HG03095 (cell line): ENCODE data around the gene ECE2.

Experiments
- ATAC-seq: cut with Tn5 transposase; IDR thresholded peaks from one replicate; pipeline ENCODE4 v1.9.1; 2021; ENCODE audit warnings: moderate library complexity; ENCODE audit not compliant: unreplicated experiment

The ECE2 gene

DNA sequence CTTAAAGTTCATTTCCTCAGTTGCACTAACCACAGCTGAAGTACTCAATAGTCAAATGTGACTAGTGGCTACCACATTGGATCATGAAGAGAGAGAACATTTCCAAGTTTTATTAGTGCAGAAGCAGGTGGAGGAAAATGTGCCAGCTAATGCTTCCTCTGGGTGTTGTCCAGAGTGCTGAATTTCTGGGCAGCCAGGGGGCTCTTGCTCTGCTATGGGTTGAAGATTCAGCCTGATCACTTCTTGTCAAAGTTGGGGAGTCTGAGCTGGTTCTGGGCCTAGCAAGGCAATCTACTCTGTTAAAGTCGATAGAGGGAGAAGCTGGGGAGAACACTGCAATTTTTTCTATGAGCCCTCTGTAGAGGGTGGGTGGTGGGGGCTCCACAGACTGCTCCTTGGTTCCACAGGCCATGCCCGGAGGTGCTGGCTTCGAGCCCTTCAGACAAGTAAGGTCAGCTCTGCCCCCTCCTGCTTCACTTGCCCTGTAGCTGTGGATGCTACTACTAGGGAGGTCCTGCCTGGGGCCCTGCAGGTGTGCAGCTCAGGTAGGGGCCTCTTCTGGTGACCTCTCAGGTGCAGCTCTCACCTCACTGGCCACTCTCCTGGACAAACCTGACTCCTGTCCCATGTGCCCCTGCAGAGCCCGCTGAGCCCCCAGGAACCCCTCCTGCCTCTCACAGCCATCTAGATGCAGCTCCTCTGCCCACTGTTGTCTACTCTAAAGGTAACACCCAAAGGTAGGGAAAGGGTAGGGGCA is 35.3 kb upstream of the ECE2 start:
- ATAC-seq = no peak

DNA sequence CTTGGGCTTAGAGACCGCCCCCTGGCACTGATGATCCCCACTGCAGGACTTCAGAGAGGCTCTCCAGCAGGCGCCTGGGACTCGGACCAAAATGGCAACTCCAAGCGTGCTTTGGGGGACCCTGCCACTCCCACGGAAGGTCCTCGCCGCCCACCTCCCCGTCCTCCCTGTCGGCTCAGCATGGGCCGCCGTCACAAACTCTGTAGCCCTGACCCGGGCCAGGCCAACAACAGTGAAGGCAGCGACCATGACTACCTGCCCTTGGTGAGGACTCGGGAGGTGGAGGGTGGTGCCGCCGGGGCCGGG is 34.7 kb upstream of the ECE2 start:
- no peak for ATAC-seq

DNA sequence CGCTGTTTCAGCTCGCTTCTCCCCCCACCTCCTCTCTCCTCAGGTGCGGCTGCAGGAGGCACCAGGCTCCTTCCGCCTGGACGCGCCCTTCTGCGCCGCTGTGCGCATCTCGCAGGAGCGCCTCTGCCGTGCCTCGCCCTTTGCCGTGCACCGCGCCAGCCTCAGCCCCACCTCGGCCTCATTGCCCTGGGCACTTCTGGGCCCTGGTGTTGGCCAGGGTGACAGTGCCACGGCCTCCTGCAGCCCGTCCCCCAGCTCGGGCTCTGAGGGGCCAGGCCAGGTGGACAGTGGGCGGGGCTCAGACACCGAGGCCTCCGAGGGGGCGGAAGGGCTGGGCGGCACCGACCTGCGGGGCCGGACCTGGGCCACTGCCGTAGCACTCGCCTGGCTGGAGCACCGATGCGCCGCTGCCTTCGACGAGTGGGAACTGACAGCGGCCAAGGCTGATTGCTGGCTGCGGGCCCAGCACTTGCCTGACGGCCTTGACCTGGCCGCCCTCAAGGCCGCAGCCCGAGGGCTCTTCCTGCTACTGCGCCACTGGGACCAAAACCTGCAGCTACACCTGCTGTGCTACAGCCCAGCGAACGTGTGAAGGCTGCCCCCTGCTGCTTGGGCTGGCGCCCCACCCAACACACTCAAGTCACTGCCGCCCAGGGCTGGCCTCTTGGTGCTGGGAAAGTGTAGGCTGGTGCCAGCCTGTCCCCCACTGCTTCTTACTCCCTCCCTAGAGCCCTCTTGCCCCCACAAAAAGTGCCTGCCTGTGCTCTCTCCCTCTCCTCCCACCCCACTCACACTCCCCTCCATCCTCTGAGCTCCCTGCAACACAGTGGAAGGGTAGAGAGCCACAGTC is 34.1 kb upstream of the ECE2 start:
- no peak for ATAC-seq

DNA sequence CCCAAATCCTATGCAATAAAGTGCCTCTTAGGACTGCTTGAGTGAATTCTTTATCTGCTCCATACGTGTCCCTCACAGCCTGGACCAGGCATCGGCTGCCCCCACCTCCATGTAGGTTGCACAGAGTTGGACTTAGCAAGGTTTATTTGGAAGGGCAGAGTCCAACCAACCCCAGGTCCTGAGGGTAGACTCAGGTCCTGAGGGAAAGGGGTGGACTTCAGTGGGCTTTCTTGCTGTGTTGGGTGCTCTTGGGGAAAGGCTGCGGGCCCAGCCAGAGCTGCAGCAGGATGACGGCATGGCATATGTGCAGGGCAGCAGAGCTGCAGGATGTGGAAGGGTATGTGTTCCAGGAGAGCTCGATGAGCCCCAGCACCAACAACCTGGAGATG is 33.5 kb upstream of the ECE2 start:
- no peak for ATAC-seq

DNA sequence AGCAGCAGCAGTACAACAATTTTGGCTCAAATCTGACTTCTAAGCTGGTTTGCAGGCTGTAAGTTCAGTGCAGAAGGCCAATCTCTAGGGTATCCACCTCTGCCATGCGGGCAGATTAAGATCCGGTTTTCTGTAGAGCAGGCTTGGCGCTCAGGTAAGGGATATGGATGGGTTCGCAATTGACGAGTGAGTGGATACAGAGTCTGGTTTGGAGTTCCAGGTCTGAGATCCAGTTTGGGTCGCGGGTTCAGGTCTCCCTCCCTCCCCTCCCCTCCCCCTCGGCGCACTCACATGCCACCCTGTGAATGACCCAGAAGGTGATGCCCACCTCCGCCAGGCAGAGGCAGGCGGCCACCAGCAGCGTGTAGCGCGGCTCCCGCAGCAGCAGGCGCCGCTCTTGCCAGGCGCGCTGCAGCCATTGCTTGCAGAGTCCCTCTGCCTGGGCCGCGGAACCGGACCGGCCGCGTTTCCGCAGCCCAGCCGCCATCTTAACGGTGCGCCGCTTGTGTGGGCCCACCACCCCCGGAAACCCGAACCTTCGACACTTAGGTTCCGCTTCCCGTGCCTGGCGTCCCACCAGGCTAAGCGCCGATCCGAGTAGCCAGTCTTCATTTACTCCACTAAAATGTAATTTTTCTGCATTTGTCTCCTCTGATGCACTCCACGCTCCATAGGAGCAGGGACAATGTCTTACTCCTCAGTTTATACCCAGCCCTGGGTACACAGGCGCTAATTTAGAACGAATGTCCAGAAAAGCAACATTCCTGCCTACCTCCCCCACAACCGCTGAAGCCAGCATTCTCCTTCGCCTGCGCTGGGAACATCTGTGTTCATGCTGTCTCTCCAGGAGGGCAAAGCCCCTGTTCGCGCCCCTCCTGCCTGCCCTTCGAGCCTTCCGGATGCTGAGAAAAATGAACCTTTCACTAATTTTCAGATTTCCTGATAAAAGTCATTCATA is 27.1 kb upstream of the ECE2 start, which contains the start of gene ALG3:
Gene ALG3, minus strand, starts transcription at position 509 of the 958 bp plus-strand sequence. Its CDS starts 22 bp downstream, at position 487.
- ATAC-seq = peak; percentile 48

DNA sequence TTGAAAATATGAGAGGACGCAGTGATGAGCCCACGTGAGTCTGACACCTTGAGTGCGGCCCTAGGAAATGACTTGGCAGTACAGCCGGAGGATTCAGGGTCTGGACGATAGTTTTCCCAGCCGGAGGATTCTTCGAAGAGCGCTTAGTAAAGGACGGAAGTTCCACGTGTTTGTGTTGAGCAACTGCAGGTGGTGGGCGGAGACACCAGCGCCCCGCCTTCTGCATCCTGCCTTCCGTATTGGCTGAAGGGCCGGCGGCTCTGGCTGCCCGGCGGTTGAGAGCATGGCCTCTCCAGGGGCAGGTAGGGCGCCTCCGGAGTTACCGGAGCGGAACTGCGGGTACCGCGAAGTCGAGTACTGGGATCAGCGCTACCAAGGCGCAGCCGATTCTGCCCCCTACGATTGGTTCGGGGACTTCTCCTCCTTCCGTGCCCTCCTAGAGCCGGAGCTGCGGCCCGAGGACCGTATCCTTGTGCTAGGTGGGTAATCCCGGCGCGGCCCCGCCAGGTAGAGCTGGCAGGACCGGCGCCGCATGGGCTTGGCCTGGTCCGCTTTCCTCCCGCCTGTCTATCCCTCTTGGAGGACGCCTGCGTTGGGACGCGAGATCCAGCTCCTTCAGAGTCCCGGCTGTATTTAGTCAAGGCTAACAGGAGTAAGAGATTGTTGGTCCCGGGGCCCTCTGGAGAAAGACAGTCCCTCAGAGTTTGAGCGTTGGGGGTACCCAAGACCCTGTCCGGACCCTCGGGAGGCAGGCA is 26.2 kb upstream of the ECE2 start, which contains the start of gene EEF1AKMT4:
Gene EEF1AKMT4, plus strand, starts transcription at position 261 of the 755 bp plus-strand sequence. Its CDS starts 23 bp downstream, at position 284.
- peak; percentile 89 for ATAC-seq

DNA sequence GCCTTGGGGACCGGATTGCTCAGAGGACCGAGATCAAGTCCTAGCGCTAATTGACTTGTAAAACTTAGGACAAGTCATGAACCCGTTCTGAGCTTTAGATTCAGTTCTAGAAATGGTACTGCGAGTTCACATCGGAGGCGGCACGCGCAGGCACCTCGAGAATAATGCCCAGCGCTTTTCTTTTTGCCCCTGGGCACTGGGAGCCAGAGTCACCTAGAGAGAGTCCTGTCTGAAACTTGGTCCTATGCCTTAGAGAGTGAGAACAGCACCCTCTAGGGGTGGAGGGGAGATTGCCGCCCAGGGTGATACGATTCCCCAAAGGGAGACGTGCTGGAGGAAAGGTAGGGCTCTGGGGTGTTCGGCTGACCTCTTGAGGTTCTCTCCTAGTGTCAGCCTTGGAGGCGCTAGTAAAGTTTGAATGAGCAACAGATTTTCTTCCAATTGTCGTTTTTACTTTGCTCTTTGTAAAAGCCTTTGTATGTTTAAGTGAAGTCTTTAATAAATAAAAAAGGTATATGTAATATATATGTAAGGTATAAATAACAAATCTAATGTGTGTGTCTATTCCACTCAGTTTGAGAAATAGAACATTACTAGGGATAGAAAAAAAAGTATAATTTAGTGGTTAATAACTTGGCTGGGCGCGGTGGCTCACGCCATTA is 25.5 kb upstream of the ECE2 start:
- peak; percentile 75 for ATAC-seq

DNA sequence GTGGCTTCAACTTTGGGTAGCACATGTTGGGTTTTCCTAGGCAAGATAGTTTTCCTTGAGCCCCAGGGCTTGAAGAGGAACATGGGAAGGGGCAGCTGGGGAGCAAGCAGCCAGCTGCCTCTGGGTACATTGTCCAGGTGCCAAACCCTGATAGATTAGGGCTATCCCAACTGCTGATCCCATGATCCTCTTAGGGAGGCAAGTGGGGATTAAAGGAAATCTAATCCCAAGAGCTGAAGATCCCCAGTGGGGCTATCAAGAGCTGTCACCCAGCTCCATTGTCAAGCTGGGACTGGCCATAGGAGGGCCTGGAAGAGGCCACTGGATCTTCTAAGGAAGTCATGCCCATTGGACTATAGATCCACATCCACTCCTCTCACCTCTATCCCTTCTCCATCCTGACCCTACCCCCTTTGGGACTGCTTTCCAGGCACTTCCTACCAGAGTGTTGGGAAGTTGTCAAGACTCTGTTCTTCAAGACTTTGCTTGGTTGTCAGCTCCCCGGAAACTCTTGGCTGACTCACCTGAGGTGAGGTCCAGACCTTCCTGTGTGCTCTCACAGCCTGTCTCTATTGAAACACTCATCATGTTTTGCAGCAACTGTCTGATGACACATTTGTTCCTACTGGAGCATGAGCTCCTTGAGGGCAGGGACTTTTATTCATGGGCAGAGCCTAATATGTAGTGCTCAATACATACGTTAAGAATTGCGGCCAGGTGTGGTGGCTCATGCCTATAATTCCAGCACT is 20.4 kb upstream of the ECE2 start:
- ATAC-seq = no peak

DNA sequence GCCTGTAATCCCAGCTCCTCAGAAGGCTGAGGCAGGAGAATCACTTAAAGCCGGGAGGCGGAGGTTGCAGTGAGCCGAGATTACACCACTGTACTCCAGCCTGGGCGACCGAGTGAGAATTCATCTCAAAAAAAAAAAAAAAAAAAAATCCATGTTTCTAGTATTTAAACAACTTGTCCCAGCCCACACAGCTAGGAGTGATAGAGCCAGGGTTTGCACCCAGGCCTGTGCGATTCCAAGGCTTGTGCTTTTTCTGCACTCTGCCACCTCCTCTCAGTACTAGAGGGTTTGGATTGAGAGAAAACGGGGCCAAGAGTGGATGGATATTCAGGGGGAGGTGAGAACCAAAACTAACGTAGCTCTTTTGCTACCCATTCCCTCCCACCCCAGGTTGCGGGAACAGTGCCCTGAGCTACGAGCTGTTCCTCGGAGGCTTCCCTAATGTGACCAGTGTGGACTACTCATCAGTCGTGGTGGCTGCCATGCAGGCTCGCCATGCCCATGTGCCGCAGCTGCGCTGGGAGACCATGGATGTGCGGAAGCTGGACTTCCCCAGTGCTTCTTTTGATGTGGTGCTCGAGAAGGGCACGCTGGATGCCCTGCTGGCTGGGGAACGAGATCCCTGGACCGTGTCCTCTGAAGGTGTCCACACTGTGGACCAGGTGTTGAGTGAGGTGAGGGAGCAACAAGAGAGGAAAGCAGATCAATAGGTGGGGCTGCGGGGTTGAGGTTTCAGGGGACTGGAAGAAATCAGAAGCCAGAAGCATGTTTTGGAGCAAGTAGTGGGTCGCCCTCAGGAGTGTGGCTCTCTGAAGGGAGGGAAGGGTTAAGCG is 18.5 kb upstream of the ECE2 start:
- ATAC-seq = no peak

DNA sequence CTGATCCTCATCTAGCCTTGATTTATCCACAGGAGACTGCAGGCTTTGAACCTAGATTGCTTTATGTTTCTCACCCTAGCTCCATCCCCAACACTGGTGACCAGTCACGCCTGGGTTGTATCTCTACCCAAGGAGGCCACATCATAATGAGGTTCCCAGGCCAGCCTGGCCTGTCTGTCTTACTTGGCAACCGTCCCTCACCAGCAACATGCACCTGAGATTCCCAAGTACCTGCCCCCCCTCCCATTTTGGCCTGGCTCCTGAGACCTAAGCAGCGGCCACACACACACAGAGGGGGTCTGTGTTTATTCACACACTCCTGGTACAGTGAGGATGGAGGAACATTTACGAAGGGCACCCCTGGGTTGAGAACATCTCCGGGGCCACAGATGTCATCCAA is 16.9 kb upstream of the ECE2 start:
- no peak for ATAC-seq

DNA sequence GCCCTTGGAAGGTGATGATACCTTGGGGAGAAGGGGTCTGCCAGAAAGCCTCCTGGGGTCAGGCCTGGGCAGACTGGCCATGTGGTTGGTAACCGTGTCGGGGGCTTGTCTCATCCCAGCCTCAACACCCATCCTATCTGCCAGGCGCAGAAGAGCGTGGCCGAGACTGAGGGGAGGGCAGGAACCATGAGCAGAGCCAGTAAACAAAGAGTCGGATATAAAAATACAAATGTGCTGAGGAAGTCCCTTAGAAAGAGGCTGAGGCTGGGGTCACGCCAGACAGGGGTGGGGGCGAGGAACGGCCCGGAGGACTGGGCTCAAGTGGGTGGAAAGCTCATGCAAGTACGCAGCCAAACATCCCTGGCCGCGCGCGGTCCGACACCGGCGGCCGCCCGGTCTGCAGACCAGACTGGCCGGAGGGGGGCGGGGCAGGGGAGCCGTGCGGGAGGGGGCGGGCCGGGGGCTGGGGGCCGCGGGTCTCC is 16.4 kb upstream of the ECE2 start:
- no peak for ATAC-seq

DNA sequence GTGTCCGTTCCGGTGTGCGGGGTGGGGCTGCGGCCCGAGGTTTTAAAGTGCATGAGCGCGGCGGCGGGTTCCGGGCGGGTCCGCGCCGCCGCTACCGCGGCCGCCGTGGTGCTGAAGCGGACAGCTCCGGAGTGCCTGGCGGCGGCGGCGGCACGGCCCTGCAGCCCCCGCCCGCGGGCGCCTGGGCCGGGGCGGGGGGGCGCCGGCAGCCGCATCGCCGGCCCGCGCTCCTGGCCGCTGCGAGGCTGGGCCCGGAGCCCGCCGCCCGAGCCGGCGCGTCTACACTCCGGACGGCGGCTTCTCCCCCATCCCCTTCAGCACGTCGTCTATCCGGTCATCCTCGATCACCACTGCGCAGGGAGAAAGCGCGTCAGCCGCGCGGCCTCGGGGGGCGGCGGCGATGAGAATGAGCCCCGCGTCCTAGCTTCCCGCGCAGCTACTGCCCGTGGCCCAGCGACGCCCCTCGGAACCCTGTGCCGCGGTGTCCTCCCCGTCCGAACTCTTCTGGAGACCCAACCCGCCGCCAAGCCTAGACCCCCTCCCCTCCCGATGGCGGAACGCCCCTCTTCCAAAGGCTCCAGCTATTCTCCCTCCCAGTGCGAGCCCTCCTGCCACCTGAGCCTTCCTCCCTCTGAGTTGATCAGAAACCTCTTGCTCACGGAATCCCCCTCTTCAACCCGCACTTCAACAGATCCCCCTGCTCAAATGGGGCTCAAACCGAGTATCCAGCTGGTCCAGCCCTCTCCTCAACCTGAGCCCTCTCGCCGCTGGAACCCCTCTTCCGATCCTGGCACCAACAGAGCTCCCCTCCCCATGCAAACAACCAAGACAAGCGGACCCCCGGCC is 15.7 kb upstream of the ECE2 start:
- no peak for ATAC-seq

DNA sequence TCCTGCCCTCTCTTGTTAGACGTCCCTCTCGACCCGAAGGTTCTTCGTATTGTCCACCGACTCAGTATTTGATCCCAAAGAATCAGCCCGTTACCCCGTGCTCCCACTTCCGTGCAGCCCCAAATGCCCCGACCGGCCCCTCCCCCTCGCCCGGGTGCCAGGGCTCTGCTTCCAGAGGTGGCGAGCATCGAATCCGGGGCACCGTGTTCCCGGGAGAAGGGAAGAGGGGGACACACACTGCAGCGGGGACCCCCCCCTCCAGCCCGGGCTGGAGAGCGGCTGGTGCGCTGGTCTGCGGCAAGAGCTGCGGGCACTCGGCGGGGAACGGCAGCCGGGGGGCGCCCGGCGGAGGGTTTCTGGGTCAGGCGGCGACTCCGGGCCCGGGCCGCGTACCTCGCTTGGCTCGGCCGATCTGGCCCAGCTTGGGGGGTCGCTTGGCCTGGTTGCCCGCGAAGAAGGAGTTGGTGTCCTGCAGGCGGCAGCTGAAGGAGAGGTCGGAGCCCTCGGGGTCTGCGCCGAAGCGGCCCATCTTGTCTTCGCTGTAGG is 15.0 kb upstream of the ECE2 start:
- no peak for ATAC-seq

DNA sequence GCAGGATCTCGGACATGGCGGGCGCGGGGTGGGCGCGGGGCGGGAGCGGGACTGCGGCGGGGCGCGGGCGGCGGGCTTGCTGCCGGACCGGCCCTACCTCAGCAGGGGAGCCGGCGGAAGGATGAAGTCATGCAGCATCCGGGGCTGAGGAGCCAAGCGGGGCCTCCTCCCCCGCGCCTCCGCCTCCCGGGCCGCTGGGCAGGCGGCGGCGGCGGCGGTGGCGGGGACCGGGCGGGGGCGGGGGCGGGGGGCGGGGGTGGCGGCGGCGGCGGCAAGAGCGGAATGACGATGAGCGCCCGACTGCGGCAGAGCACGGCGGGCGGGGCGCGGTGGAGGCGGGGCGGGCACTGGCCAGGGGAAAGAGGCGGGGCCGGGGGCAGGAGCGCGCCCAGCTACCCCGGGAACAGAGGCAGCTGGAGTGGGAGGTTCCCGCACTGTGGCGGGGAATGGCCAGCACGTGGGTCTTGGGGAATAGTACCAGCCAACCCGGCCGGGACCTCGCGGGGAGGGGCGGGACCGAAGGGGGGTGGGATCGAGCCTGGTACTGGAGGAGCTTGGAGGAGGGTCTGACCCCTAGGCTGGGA is 14.5 kb upstream of the ECE2 start, which contains the start of gene CAMK2N2:
Gene CAMK2N2, minus strand, starts transcription at position 284 of the 584 bp plus-strand sequence. Its CDS starts 268 bp downstream, at position 16.
- ATAC-seq = no peak

DNA sequence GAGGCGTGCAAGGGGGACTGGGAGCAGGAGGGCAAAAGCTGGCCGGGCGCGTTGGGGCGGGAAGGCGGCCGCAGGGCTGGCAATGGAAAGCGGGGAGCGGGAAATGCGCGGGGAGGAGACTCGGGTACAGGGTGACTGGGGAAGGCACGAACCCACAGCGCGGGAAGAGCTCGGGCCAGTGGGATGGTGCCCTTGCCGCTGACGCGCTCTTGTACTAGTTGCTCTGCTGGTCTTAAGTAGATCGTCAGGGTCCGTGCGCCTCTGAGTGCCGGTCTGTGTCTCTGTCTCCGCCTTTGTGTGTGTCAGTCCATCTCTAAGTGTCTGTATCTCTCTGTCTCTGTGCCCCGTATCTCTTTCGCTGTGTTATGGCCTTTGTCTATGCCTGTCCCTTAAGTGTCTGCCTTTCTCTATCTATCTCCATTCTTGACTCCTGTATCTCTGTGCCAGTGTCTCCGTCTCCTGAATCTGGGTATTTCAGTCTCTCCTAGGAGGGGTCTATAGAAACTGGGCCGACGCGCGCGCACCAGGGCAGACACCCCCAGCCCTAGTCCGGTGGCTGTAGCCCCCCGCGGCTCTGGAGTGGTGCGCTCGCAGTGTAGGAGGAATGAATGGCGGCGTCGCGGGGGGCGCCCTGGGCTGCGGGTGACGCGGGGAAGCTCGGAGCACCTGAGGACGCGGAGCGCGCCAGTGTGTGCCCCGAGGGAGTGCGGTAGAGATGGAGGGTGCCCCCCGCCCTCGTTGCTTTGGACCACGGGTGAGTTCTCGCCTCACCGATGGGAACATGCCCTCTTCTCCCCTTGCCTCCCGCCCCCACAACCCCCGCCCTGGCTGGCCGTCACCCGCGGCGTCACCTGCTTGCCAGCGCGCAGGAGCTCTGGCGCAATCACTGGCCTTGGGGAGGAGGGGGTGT is 13.7 kb upstream of the ECE2 start:
- no peak for ATAC-seq
